SK-N-SH (cell line): ENCODE measurements around the gene ELMO3. TPM values are rescaled to one million over a fixed set of nuclear protein-coding genes. Genes with fewer than 3 reads are reported as not detected.
A peak's percentile ranks its signal among the peaks of the same experiment; 100 is the strongest.

ENCODE experiments used
- CTCF ChIA-PET: fragments of 300-600, 350-600 bp; formaldehyde crosslinking; extraction: SDS; loops from one replicate; lab custom pipeline; 2021; lab: Yijun Ruan, JAX
- POLR2A ChIA-PET: fragments of 350-600 bp; sonication (Branson Sonifier 250); formaldehyde crosslinking; extraction: SDS; loops from one replicate; lab custom pipeline; 2020; ENCODE audit warnings: antibody characterized with exemption, inconsistent platforms; lab: Yijun Ruan, JAX
- DNase-seq: peaks from one replicate; pipeline ENCODE4 v3.0.0; 2012
- H2AFZ ChIP-seq: fragments of 200-600 bp; sonication (generic); 2 replicates; pipeline ENCODE4 v1.8.1; 2016; ENCODE audit warnings: antibody characterized with exemption, mild to moderate bottlenecking, low read depth
- H3F3A ChIP-seq: fragments of 200-600 bp; sonication (generic); replicated peaks from 2 replicates; pipeline ENCODE3; 2016; ENCODE audit warnings: antibody characterized with exemption, mild to moderate bottlenecking; ENCODE audit not compliant: insufficient read depth
- H3K27ac ChIP-seq, 2 experiments: fragments of 200-500 bp in 1 of 2; fragments of 200-600 bp in 1 of 2; sonication (Bioruptor generic) in 1 of 2; sonication (generic), shearing (Covaris generic) in 1 of 2; 2 replicates each; pipeline versions ENCODE4 v1.5.1 to v1.6.1; 2014 to 2016; ENCODE audit warnings: low read depth in 2 of 2, inconsistent platforms in 1 of 2, low read length in 1 of 2, mild to moderate bottlenecking in 1 of 2, mixed read lengths in 1 of 2
- H3K27me3 ChIP-seq: fragments of 200-600 bp; sonication (generic), shearing (Covaris generic); 2 replicates; pipeline ENCODE4 v1.6.1; 2016; ENCODE audit warnings: mixed run types; ENCODE audit not compliant: insufficient read depth
- H3K36me3 ChIP-seq, 2 experiments: fragments of 200-500 bp in 1 of 2; fragments of 200-600 bp in 1 of 2; sonication (Bioruptor generic) in 1 of 2; sonication (generic) in 1 of 2; replicated peaks in 1 of 2; 2 replicates each; pipeline versions ENCODE3 to v1.5.1; 2014 to 2016; ENCODE audit warnings: low read length in 1 of 2, mild to moderate bottlenecking in 1 of 2; ENCODE audit not compliant: insufficient read depth in 2 of 2, control insufficient read depth in 1 of 2
- H3K4me1 ChIP-seq, 2 experiments: fragments of 200-500 bp in 1 of 2; fragments of 200-600 bp in 1 of 2; sonication (Bioruptor generic) in 1 of 2; sonication (generic), shearing (Covaris generic) in 1 of 2; 2 replicates each; pipeline versions ENCODE4 v1.5.1 to v1.6.1; 2014 to 2016; ENCODE audit warnings: low read depth in 1 of 2, low read length in 1 of 2, mixed run types in 1 of 2; ENCODE audit not compliant: insufficient read depth in 2 of 2, control insufficient read depth in 1 of 2
- H3K4me2 ChIP-seq: fragments of 200-600 bp; sonication (generic), shearing (Covaris generic); 2 replicates; pipeline ENCODE4 v1.6.1; 2017; ENCODE audit warnings: mixed run types
- H3K4me3 ChIP-seq, 2 experiments: fragments of 200-500 bp in 1 of 2; fragments of 200-600 bp in 1 of 2; sonication (Bioruptor generic) in 1 of 2; sonication (generic), shearing (Covaris generic) in 1 of 2; 2 replicates each; pipeline versions ENCODE4 v1.5.1 to v1.8.1; 2014 to 2016; ENCODE audit warnings: low read depth in 2 of 2, inconsistent platforms in 1 of 2, low read length in 1 of 2, mild to moderate bottlenecking in 1 of 2, mixed read lengths in 1 of 2, moderate library complexity in 1 of 2
- H3K79me2 ChIP-seq: fragments of 200-600 bp; sonication (generic); 2 replicates; pipeline ENCODE4 v1.8.1; 2017; ENCODE audit warnings: mild to moderate bottlenecking; ENCODE audit not compliant: insufficient read depth
- H3K9ac ChIP-seq: fragments of 200-600 bp; sonication (generic); 2 replicates; pipeline ENCODE4 v1.6.1; 2017; ENCODE audit warnings: mixed run types
- H3K9me2 ChIP-seq: fragments of 200-600 bp; sonication (generic); 2 replicates; pipeline ENCODE4 v1.6.1; 2017; ENCODE audit warnings: mixed run types
- H3K9me3 ChIP-seq: fragments of 200-600 bp; sonication (generic); 2 replicates; pipeline ENCODE4 v1.6.1; 2017; ENCODE audit warnings: mixed run types, mild to moderate bottlenecking, moderate library complexity
- H4K20me1 ChIP-seq: fragments of 200-600 bp; sonication (generic); 2 replicates; pipeline ENCODE4 v1.6.1; 2017; ENCODE audit warnings: mild to moderate bottlenecking, mixed run types; ENCODE audit not compliant: insufficient read depth
- CHD2 ChIP-seq: fragments of 150-350 bp; IDR thresholded peaks from 2 replicates; pipeline ENCODE4 v1.6.1; 2018; ENCODE audit warnings: low read length; ENCODE audit not compliant: partially characterized antibody
- EP300 ChIP-seq, 2 experiments: IDR thresholded peaks; 2 replicates each; pipeline versions ENCODE4 v1.4.0 to v1.6.1; 2012; ENCODE audit warnings: borderline replicate concordance in 1 of 2, low read depth in 1 of 2, low read length in 1 of 2
- FOSL2 ChIP-seq: IDR thresholded peaks from 2 replicates; pipeline ENCODE4 v1.4.0; 2012; ENCODE audit warnings: low read depth, mild to moderate bottlenecking, moderate library complexity, borderline replicate concordance
- FOXM1 ChIP-seq: IDR thresholded peaks from 2 replicates; pipeline ENCODE4 v1.4.0; 2012; ENCODE audit warnings: low read depth, mild to moderate bottlenecking
- GABPA ChIP-seq: IDR thresholded peaks from 2 replicates; pipeline ENCODE4 v1.4.0; 2012; ENCODE audit warnings: low read depth, mild to moderate bottlenecking
- JUND ChIP-seq: IDR thresholded peaks from 2 replicates; pipeline ENCODE4 v1.4.0; 2012
- MXI1 ChIP-seq: IDR thresholded peaks from 2 replicates; pipeline ENCODE4 v1.6.1; 2012; ENCODE audit warnings: mild to moderate bottlenecking, low read depth, low read length, improper control_type of control experiment
- NFIC ChIP-seq: IDR thresholded peaks from 2 replicates; pipeline ENCODE4 v1.4.0; 2012; ENCODE audit warnings: borderline replicate concordance
- NRF1 ChIP-seq: IDR thresholded peaks from 2 replicates; pipeline ENCODE4 v1.6.1; 2012; ENCODE audit warnings: low read depth, mild to moderate bottlenecking, low read length
- POLR2AphosphoS5 ChIP-seq: IDR thresholded peaks from 2 replicates; pipeline ENCODE4 v1.6.1; 2012; ENCODE audit warnings: low read depth, low read length
- RAD21 ChIP-seq: IDR thresholded peaks from 2 replicates; pipeline ENCODE4 v1.6.1; 2012; ENCODE audit warnings: mild to moderate bottlenecking, low read length
- RCOR1 ChIP-seq: fragments of 150-350 bp; IDR thresholded peaks from 2 replicates; pipeline ENCODE4 v1.6.1; 2017; ENCODE audit warnings: antibody characterized with exemption, low read length
- REST ChIP-seq: IDR thresholded peaks from 2 replicates; pipeline ENCODE4 v1.6.1; 2012; ENCODE audit warnings: mild to moderate bottlenecking, low read depth, low read length, moderate library complexity
- RFX5 ChIP-seq: IDR thresholded peaks from 2 replicates; pipeline ENCODE4 v1.6.1; 2012; ENCODE audit warnings: mild to moderate bottlenecking, improper control_type of control experiment, low read length
- RXRA ChIP-seq: IDR thresholded peaks from 2 replicates; pipeline ENCODE4 v1.4.0; 2012; ENCODE audit warnings: low read depth, mild to moderate bottlenecking, borderline replicate concordance
- SMC3 ChIP-seq: IDR thresholded peaks from 2 replicates; pipeline ENCODE4 v1.6.1; 2012; ENCODE audit warnings: low read depth, low read length, improper control_type of control experiment
- TAF1 ChIP-seq: IDR thresholded peaks from 2 replicates; pipeline ENCODE4 v1.6.1; 2012; ENCODE audit warnings: low read depth, mild to moderate bottlenecking, low read length, moderate library complexity, borderline replicate concordance
- TCF12 ChIP-seq: IDR thresholded peaks from 2 replicates; pipeline ENCODE4 v1.4.0; 2012
- YY1 ChIP-seq: IDR thresholded peaks from 2 replicates; pipeline ENCODE4 v1.4.0; 2012; ENCODE audit warnings: low read depth, mild to moderate bottlenecking
- ZBTB33 ChIP-seq: IDR thresholded peaks from 2 replicates; pipeline ENCODE4 v1.4.0; 2012; ENCODE audit warnings: low read depth, borderline replicate concordance
- WGBS: methylation state at CpG from one replicate; pipeline ENCODE4 v1.1.6; 2017; ENCODE audit warnings: low lambda C conversion rate; 5-methylcytosine and 5-hydroxymethylcytosine counted together
- polyA plus RNA-seq, 3 experiments: library from polyadenylated mRNA; depleted of rRNA; stranded (reverse); fragments of >200 nt; gene quantifications; 2 replicates each; pipeline ENCODE4 v1.2.3, GENCODE V29; 2012
- TF ChIP-seq, protein P1 (sequence below): fragments of 150-350 bp; IDR thresholded peaks from 2 replicates; pipeline ENCODE4 v1.6.1; 2016; ENCODE audit warnings: mild to moderate bottlenecking, low read depth, low read length
- TF ChIP-seq, protein P2 (sequence below): IDR thresholded peaks from 2 replicates; pipeline ENCODE4; 2012
- TF ChIP-seq, protein P3 (sequence below): fragments of 200-600 bp; sonication (generic); IDR thresholded peaks from 2 replicates; pipeline ENCODE4 v1.6.1; 2017; ENCODE audit warnings: antibody characterized with exemption, mild to moderate bottlenecking, moderate library complexity

Gene ELMO3
- polyA plus RNA-seq, 1 of the 3 experiments (the other 2 are of a cell fraction) = 2.3 TPM

DNA sequence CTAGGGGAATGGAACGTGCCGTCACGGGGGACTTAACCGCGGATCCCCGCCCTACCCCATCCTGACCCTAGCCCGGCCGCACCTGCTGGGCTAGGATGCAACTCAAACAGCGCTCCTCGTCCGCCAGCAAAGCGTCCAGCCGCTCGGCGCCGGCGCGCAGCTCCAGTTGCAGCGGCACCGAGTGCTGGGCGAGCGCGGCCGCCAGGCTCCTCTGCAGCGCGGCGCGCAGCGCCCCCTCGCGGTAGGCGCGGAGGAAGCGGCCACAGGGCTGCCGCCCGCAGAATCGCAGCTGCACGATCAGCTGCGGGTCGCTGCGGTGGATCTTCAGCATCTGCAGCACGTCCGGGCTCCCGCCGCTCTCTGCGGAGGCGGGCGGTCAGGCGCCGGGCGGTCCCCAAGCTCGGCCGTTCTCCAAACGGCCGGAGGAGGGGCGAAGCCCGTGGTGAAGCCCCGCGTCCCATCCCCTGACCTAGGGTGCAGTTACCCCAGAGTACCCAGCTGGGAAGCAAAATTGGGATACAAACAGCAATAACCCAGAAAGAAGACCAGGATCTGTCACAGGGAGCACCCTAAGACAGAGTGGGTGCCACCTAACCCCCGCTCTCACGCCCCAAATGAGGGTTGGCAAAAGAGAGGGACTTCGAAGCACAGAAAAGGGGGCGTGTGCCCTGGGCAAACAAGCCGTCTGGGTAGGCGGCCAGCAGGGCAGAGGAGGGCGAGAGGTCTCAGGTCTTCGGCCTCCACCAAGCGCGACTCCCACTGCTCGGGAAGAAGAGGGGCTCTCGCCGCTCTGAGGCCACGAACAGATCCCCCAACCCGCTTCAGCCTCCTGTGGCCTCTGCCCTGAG, 43.4 kb upstream of the ELMO3 start:
- Histone ChIP-seq H3K4me3 (peak overlapping the region; percentile 27 to 32; a peak in 3 of 4 replicates), H3K27ac (no peak overlapping the region), H3K4me1 (peaks cover 4 to 19% of the 10 kb centered on the region in 2 experiments; a peak in 1 of 4 replicates), H3K27me3 (no peaks in the 10 kb centered on the region), H3K9me2 (no peaks in the 10 kb centered on the region), H3K9me3 (no peaks in the 10 kb centered on the region), H2AFZ (no peak overlapping the region), H3K79me2 (no peaks in the 10 kb centered on the region), H4K20me1 (peaks cover 26% of the 10 kb centered on the region), H3K36me3 (peaks cover 0 to 4% of the 10 kb centered on the region in 2 experiments), H3K9ac (no peak overlapping the region), H3K4me2 (peak overlapping the region; percentile 65; the same call in 1 of the 2 replicates), H3F3A (peaks cover 11% of the 10 kb centered on the region)
- DNase-seq = peak; percentile 94
- 33% methylated on average over 28 of the region's 74 CpGs for WGBS
- ChIA-PET POLR2A (interaction anchor here (0.6 to 1.1 kb wide), 3 partner anchors 48 to 161 kb away, joined by 3 to 5 read pairs (median 4); no protein-coding TSS in a partner anchor), CTCF (interaction anchor here (0.6 to 14.2 kb wide), 82 partner anchors 9 to 464 kb away, joined by 3 to 470 read pairs (median 6); partner anchors contain the start of genes CBFB, CES3, CES4A and CIAO2B)
- peak; percentile 89 for TF ChIP-seq RAD21
- no peak for TF ChIP-seq POLR2AphosphoS5
- TF ChIP-seq YY1 = no peak
- TF ChIP-seq NRF1 = peak; percentile 50; the same call in 1 of the 2 replicates
- TF ChIP-seq REST = no peak
- TF ChIP-seq, protein P1, sequence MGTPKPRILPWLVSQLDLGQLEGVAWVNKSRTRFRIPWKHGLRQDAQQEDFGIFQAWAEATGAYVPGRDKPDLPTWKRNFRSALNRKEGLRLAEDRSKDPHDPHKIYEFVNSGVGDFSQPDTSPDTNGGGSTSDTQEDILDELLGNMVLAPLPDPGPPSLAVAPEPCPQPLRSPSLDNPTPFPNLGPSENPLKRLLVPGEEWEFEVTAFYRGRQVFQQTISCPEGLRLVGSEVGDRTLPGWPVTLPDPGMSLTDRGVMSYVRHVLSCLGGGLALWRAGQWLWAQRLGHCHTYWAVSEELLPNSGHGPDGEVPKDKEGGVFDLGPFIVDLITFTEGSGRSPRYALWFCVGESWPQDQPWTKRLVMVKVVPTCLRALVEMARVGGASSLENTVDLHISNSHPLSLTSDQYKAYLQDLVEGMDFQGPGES = no peak
- TF ChIP-seq MXI1 = peak; percentile 20; the same call in 1 of the 2 replicates
- TF ChIP-seq RCOR1 = no peak
- TF ChIP-seq EP300 (IDR thresholded peaks at IDR 0.05; ENCODE audit: borderline replicate concordance in 1 of 2, low read depth in 1 of 2, low read length in 1 of 2) = no peak
- no peak for TF ChIP-seq JUND
- no peak for TF ChIP-seq TCF12
- TF ChIP-seq, protein P2, sequence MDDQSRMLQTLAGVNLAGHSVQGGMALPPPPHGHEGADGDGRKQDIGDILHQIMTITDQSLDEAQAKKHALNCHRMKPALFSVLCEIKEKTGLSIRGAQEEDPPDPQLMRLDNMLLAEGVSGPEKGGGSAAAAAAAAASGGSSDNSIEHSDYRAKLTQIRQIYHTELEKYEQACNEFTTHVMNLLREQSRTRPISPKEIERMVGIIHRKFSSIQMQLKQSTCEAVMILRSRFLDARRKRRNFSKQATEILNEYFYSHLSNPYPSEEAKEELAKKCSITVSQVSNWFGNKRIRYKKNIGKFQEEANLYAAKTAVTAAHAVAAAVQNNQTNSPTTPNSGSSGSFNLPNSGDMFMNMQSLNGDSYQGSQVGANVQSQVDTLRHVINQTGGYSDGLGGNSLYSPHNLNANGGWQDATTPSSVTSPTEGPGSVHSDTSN = no peak
- peak; percentile 96 for TF ChIP-seq SMC3
- TF ChIP-seq TAF1 = no peak
- TF ChIP-seq, protein P3, sequence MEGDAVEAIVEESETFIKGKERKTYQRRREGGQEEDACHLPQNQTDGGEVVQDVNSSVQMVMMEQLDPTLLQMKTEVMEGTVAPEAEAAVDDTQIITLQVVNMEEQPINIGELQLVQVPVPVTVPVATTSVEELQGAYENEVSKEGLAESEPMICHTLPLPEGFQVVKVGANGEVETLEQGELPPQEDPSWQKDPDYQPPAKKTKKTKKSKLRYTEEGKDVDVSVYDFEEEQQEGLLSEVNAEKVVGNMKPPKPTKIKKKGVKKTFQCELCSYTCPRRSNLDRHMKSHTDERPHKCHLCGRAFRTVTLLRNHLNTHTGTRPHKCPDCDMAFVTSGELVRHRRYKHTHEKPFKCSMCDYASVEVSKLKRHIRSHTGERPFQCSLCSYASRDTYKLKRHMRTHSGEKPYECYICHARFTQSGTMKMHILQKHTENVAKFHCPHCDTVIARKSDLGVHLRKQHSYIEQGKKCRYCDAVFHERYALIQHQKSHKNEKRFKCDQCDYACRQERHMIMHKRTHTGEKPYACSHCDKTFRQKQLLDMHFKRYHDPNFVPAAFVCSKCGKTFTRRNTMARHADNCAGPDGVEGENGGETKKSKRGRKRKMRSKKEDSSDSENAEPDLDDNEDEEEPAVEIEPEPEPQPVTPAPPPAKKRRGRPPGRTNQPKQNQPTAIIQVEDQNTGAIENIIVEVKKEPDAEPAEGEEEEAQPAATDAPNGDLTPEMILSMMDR = peak; percentile 80
- peak; percentile 18 for TF ChIP-seq CHD2
- no peak for TF ChIP-seq ZBTB33
- no peak for TF ChIP-seq FOXM1
- no peak for TF ChIP-seq GABPA
- TF ChIP-seq FOSL2 = no peak
- no peak for TF ChIP-seq RFX5
- no peak for TF ChIP-seq NFIC
- no peak for TF ChIP-seq RXRA
